ENCODE measurements around the gene PRRC2B. TPM values are rescaled to one million over a fixed set of nuclear protein-coding genes. Genes with fewer than 3 reads are reported as not detected.
A peak's percentile ranks its signal among the peaks of the same experiment; 100 is the strongest.

The PRRC2B gene
- total RNA-seq, 6 experiments from 2014 or later: 130 to 173 (median 145) TPM

DNA sequence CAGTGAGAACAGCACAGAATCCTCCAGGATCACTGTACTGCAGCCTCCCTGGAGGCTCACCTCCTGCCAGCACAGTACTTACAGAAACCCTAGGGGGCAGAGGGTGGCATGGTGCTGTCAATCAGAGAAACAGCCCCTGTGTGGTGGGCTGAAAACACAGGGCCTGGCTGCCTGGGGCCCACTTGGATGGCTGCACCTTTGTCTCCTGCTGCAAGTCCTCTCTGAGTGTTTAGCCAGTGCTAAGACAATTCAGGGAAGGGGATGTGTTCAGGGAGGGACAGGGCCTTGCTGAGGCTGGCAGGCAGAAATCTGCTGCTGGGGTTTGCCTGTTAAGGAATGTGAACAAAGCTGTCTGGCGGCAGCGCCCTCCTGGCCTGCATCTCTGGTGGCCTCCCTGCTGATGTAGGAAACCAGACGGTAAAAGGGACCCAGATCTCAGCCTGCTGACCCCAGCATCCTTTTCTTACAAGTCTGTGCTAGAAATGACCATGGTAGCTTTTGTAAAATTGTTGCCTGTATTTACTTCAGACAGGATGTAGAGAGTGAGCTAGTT is 39.5 kb downstream of the PRRC2B start:
- Mint-ChIP-seq H3K27ac (peak overlapping the region; percentile 93), H3K9me3 (no peaks in the 10 kb centered on the region), H3K4me3 (peak overlapping the region; percentile 68), H3K4me1 (ENCODE audit: low read depth) (peaks cover 43% of the 10 kb centered on the region), H3K36me3 (ENCODE audit: low read depth) (peaks cover 30% of the 10 kb centered on the region), H3K27me3 (ENCODE audit: insufficient read depth) (no peaks in the 10 kb centered on the region; the same call in 1 of the 2 replicates)
- no peak for DNase-seq
- TF ChIP-seq, protein P1, sequence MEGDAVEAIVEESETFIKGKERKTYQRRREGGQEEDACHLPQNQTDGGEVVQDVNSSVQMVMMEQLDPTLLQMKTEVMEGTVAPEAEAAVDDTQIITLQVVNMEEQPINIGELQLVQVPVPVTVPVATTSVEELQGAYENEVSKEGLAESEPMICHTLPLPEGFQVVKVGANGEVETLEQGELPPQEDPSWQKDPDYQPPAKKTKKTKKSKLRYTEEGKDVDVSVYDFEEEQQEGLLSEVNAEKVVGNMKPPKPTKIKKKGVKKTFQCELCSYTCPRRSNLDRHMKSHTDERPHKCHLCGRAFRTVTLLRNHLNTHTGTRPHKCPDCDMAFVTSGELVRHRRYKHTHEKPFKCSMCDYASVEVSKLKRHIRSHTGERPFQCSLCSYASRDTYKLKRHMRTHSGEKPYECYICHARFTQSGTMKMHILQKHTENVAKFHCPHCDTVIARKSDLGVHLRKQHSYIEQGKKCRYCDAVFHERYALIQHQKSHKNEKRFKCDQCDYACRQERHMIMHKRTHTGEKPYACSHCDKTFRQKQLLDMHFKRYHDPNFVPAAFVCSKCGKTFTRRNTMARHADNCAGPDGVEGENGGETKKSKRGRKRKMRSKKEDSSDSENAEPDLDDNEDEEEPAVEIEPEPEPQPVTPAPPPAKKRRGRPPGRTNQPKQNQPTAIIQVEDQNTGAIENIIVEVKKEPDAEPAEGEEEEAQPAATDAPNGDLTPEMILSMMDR (IDR thresholded peaks at IDR 0.05): no peak

DNA sequence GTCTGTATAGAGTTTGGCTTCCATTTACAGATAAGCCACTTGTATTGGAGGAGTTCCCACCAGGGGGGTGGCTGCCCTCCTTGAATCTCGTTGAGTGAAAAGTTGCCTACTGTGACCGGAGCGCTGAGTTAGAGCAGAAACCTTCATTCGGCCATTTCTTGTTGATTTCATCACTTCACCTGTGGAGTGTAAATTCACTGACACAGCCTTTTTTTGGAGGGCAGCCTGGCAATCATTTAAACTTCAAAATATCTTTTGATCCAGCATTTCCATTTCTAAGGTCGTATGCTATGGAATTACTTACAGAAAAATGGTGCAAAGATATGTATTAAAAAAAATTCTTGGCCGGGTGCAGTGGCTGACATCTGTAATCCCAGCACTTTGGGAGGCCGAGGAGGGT is 40.8 kb downstream of the PRRC2B start:
- H3K4me1 Mint-ChIP-seq (ENCODE audit: low read depth): peaks cover 34% of the 10 kb centered on the region
- no peaks in the 10 kb centered on the region for H3K9me3 Mint-ChIP-seq
- no peak for DNase-seq
- no peak overlapping the region for H3K4me3 Mint-ChIP-seq
- TF ChIP-seq, protein P1 (IDR thresholded peaks at IDR 0.05): no peak
- H3K27ac Mint-ChIP-seq: no peak overlapping the region; the same call in 1 of the 2 replicates
- peaks cover 41% of the 10 kb centered on the region for H3K36me3 Mint-ChIP-seq (ENCODE audit: low read depth)
- no peaks in the 10 kb centered on the region; the same call in 1 of the 2 replicates for H3K27me3 Mint-ChIP-seq (ENCODE audit: insufficient read depth)

DNA sequence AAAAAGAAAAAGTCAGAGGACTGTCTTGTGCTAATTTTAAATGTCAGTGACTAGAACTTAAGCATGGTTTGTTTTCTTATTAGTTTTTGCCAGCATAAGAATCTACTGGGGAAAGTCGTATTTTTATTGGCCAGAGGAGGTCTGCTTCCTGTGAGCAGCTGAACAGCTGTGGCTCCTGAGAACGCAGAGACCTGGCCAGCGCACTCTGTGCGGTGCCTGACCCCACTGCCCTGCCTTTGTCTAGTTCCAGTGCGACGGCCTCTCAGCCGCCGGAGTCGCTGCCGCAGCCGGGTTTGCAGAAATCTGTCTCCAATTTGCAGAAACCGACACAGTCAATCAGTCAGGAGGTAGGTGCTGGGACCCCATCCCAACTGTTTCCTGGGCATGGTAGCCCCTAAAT is 42.5 kb downstream of the PRRC2B start:
- no peak overlapping the region for H3K4me3 Mint-ChIP-seq
- TF ChIP-seq, protein P1 (IDR thresholded peaks at IDR 0.05): no peak
- H3K9me3 Mint-ChIP-seq: no peaks in the 10 kb centered on the region
- H3K36me3 Mint-ChIP-seq (ENCODE audit: low read depth): peaks cover 38% of the 10 kb centered on the region
- DNase-seq: no peak
- no peak overlapping the region for H3K27ac Mint-ChIP-seq
- H3K4me1 Mint-ChIP-seq (ENCODE audit: low read depth): peaks cover 27% of the 10 kb centered on the region
- H3K27me3 Mint-ChIP-seq (ENCODE audit: insufficient read depth): no peaks in the 10 kb centered on the region; the same call in 1 of the 2 replicates

DNA sequence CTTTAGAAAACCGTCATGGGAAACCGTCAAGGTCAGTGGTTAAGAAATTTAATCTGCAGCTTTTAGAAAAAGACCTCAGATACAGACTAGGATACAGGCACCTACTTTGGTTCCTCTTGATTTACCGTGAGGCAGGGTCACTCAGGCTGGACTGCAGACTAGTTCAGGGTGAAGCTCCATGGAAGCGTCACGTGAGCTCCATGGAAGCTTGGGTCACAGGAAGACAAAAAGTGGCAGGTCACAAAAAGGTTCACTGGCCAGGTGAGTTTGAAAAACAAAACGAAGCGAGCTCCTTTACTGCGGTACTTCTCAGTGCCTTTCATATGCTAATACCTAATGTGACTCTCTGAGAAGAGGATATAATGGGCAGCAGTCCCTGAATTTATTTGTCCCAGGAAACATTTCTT is 43.0 kb downstream of the PRRC2B start:
- Mint-ChIP-seq H3K36me3 (ENCODE audit: low read depth) (peaks cover 41% of the 10 kb centered on the region), H3K9me3 (no peaks in the 10 kb centered on the region), H3K27ac (no peak overlapping the region), H3K27me3 (ENCODE audit: insufficient read depth) (no peaks in the 10 kb centered on the region; the same call in 1 of the 2 replicates), H3K4me3 (no peak overlapping the region), H3K4me1 (ENCODE audit: low read depth) (peaks cover 27% of the 10 kb centered on the region)
- TF ChIP-seq, protein P1 (IDR thresholded peaks at IDR 0.05): no peak
- no peak for DNase-seq

DNA sequence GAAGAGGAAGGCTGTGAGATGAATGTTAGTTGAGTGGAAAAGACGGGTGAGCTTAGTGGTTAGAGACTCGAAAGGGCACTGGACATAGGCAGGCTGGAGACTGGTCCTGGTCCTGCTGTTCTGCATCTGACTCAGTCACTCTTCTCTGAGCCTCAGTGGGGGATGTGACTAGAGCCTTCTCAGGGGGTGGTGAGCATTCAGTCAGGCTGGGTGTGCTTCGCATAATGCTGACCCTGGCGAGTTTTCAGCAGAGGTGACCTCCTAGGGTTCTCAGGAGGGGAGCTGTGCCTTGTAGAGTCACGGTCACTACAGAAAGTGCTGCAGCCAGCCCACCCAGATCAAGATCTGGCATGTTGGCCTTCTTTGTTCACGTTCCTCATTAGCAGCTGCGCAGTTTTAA is 44.3 kb downstream of the PRRC2B start:
- Mint-ChIP-seq H3K27ac (peak overlapping the region; percentile 64), H3K4me1 (ENCODE audit: low read depth) (peaks cover 14% of the 10 kb centered on the region), H3K36me3 (ENCODE audit: low read depth) (peaks cover 39% of the 10 kb centered on the region), H3K9me3 (no peaks in the 10 kb centered on the region), H3K27me3 (ENCODE audit: insufficient read depth) (no peaks in the 10 kb centered on the region; the same call in 1 of the 2 replicates), H3K4me3 (no peak overlapping the region)
- no peak for DNase-seq
- TF ChIP-seq, protein P1 (IDR thresholded peaks at IDR 0.05): no peak
